B cell (primary cell): ENCODE measurements around the gene GSG1. TPM values are rescaled to one million over a fixed set of nuclear protein-coding genes. Genes with fewer than 3 reads are reported as not detected.

Source experiments
- ATAC-seq: fragments of 200-7000 bp; cut with Tn5 transposase; one replicate; pipeline ENCODE4 v1.10.0; 2021; ENCODE audit warnings: low read depth, mild to moderate bottlenecking, moderate number of reproducible peaks, moderate library complexity
- CTCF ChIA-PET: fragments of 350-600 bp; sonication (Branson Sonifier 250); formaldehyde crosslinking; loops from one replicate; lab custom pipeline; 2021; ENCODE audit warnings: antibody characterized with exemption, inconsistent platforms; lab: Charles Lee
- POLR2A ChIA-PET: fragments of 350-600 bp; sonication (Branson Sonifier 250); formaldehyde crosslinking; loops from one replicate; lab custom pipeline; 2021; ENCODE audit warnings: antibody characterized with exemption; lab: Charles Lee
- DNase-seq: peaks from one replicate; pipeline ENCODE4 v3.0.0; 2013
- H2AFZ ChIP-seq: 2 replicates; pipeline ENCODE4 v1.6.1; 2012; ENCODE audit warnings: mild to moderate bottlenecking, low read depth, low read length; ENCODE audit not compliant: insufficient read depth, poor library complexity, severe bottlenecking
- H3K27ac ChIP-seq, 2 donors: 1 replicate in 1 of 2; 2 replicates in 1 of 2; pipeline ENCODE4 v1.5.1; 2012 to 2013; ENCODE audit warnings: low read length in 2 of 2, mild to moderate bottlenecking in 2 of 2, moderate library complexity in 1 of 2
- H3K27me3 ChIP-seq, 4 experiments: fragments of 200-600 bp in 1 of 4; sonication (generic) in 1 of 4; replicated peaks in 1 of 4; 1 replicate in 2 of 4; 2 replicates in 2 of 4; pipeline versions ENCODE4 v1.6.1 to v1.7.0; 2013 to 2016; ENCODE audit warnings: low read length in 3 of 4, mild to moderate bottlenecking in 2 of 4, mixed read lengths in 1 of 4, moderate library complexity in 1 of 4; ENCODE audit not compliant: insufficient read depth in 4 of 4, control insufficient read depth in 3 of 4; ENCODE audit errors: control extremely low read depth in 1 of 4
- H3K36me3 ChIP-seq, 2 experiments: replicated peaks in 1 of 2; 1 replicate in 1 of 2; 2 replicates in 1 of 2; pipeline versions ENCODE4 v1.6.1 to v1.7.1; 2013; ENCODE audit warnings: low read length in 1 of 2; ENCODE audit not compliant: insufficient read depth in 2 of 2, control insufficient read depth in 1 of 2; ENCODE audit errors: control extremely low read depth in 1 of 2, extremely low read depth in 1 of 2
- H3K4me1 ChIP-seq, 2 donors: fragments of 200-600 bp in 1 of 2; sonication (generic) in 1 of 2; 1 replicate in 1 of 2; 2 replicates in 1 of 2; pipeline versions ENCODE4 v1.5.1 to v1.6.1; 2013 to 2017; ENCODE audit warnings: low read length in 2 of 2; ENCODE audit not compliant: control insufficient read depth in 2 of 2, insufficient read depth in 2 of 2
- H3K4me2 ChIP-seq: replicated peaks from 2 replicates; pipeline ENCODE3; 2012; ENCODE audit warnings: mild to moderate bottlenecking, low read depth, low read length; ENCODE audit not compliant: poor library complexity, severe bottlenecking
- H3K4me3 ChIP-seq, 5 experiments: fragments of 200-600 bp in 1 of 5; sonication (generic) in 1 of 5; 1 replicate in 3 of 5; 2 replicates in 2 of 5; pipeline versions ENCODE4 v1.5.1 to v1.7.0; 2011 to 2016; ENCODE audit warnings: low read length in 4 of 5, mild to moderate bottlenecking in 4 of 5, low read depth in 2 of 5, control low read depth in 1 of 5, moderate library complexity in 1 of 5; ENCODE audit not compliant: insufficient read depth in 1 of 5; ENCODE audit errors: control extremely low read depth in 1 of 5, extremely low read depth in 1 of 5
- H3K79me2 ChIP-seq: fragments of 200-600 bp; sonication (generic); one replicate; pipeline ENCODE4 v1.6.0; 2016; ENCODE audit warnings: low read length; ENCODE audit not compliant: control insufficient read depth, insufficient read depth
- H3K9ac ChIP-seq: fragments of 200-600 bp; sonication (generic); 2 replicates; pipeline ENCODE4 v1.6.1; 2017; ENCODE audit warnings: mild to moderate bottlenecking, low read length, moderate library complexity
- H3K9me3 ChIP-seq, 3 donors: one replicate each; pipeline versions ENCODE4 v1.6.1 to v1.7.1; 2013; ENCODE audit warnings: low read length in 2 of 3; ENCODE audit not compliant: control insufficient read depth in 2 of 3, insufficient read depth in 1 of 3; ENCODE audit errors: control extremely low read depth in 1 of 3
- H4K20me1 ChIP-seq: 2 replicates; pipeline ENCODE4 v1.6.0; 2012; ENCODE audit warnings: mild to moderate bottlenecking, low read length; ENCODE audit not compliant: insufficient read depth, control insufficient read depth, poor library complexity, severe bottlenecking
- H3K27ac Mint-ChIP-seq: one replicate; pipeline ENCODE4 v1.8.0; 2021; ENCODE audit warnings: mixed read lengths
- H3K27me3 Mint-ChIP-seq: one replicate; pipeline ENCODE4 v1.8.0; 2021; ENCODE audit warnings: mixed read lengths
- H3K4me1 Mint-ChIP-seq: one replicate; pipeline ENCODE4 v1.8.0; 2021; ENCODE audit warnings: mixed read lengths
- H3K4me3 Mint-ChIP-seq: one replicate; pipeline ENCODE4 v1.8.0; 2021; ENCODE audit warnings: mixed read lengths
- H3K9me3 Mint-ChIP-seq: one replicate; pipeline ENCODE4 v1.8.0; 2022; ENCODE audit warnings: mixed read lengths; ENCODE audit not compliant: insufficient read depth
- EZH2 ChIP-seq: IDR thresholded peaks from 2 replicates; pipeline ENCODE4 v1.6.1; 2012; ENCODE audit warnings: borderline replicate concordance, low read depth, mild to moderate bottlenecking, moderate library complexity, low read length; ENCODE audit not compliant: insufficient read depth, poor library complexity, severe bottlenecking
- WGBS: methylation state at CpG from one replicate; pipeline ENCODE4 v1.1.5; 2013; ENCODE audit warnings: missing lambda C conversion rate; ENCODE audit not compliant: insufficient coverage; 5-methylcytosine and 5-hydroxymethylcytosine counted together
- intact Hi-C: fragments of 100-400 bp; cut with micrococcal nuclease; formaldehyde crosslinking; loops from one replicate; pipeline ENCODE4 v1.10.0; 2022
- polyA plus RNA-seq: library from polyadenylated mRNA; depleted of rRNA; stranded (reverse); fragments of >200 nt; gene quantifications from 2 replicates; pipeline ENCODE4 v1.2.3, GENCODE V29; 2012
- total RNA-seq, 2 donors: library from RNA; stranded (reverse); fragments of 120-200 nt in 1 of 2; gene quantifications; 1 replicate in 1 of 2; 2 replicates in 1 of 2; pipeline versions ENCODE4 v1.2.3 to v1.2.4, GENCODE V29; 2013 to 2022
- TF ChIP-seq, protein P1 (sequence below): fragments of 200-600 bp; IDR thresholded peaks from one replicate; pipeline ENCODE4 v1.8.0; 2022; ENCODE audit warnings: antibody characterized with exemption, mild to moderate bottlenecking

Gene GSG1
- total and polyA plus RNA-seq, 2 donors (not counting 1 experiment from before 2014, with no cell fraction given) = not detected

DNA sequence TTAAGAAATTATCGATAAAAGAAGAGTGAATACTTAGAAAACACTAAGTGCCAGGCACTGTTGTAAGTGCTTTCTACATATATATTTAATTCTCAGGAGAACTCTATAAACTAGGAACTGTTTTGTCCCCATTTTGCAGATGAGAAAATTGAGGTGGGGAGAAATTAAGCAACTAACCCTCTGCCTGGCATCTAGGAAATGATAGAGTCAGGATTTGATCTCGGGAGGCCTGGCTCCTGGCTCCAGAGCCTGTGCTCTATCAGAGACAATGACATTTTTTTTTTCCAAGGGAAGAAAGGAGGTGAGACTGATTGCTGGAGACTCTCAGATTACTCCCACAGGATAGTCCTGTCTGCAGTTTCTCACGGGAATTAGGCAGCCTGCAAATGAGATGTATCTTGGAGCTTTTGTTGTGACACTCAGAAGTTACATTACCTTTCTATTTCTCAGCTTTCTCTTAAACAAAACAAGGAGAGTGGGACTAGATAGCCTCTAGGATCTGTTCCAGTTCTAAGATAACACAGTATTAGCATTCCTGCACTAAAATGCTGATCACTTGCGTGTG is 60.7 kb downstream of the GSG1 start:
- no peaks in the 10 kb centered on the region for H3K27me3 ChIP-seq
- no peaks in the 10 kb centered on the region for H4K20me1 ChIP-seq
- POLR2A ChIA-PET = no interaction called here
- no peaks in the 10 kb centered on the region for H3K36me3 ChIP-seq
- Mint-ChIP-seq H3K27me3 (no peaks in the 10 kb centered on the region), H3K4me1 (peaks cover 29% of the 10 kb centered on the region), H3K4me3 (no peak overlapping the region), H3K27ac (no peak overlapping the region), H3K9me3 (no peaks in the 10 kb centered on the region)
- no peak overlapping the region for H2AFZ ChIP-seq
- no peak overlapping the region for H3K9ac ChIP-seq
- H3K79me2 ChIP-seq = peaks cover 9% of the 10 kb centered on the region
- H3K4me3 ChIP-seq = no peak overlapping the region
- peaks cover 24 to 26% of the 10 kb centered on the region in 2 donors for H3K4me1 ChIP-seq
- DNase-seq (no peak), ATAC-seq (no peak)
- 100% methylated on average over 1 of the region's 4 CpGs for WGBS
- no peaks in the 10 kb centered on the region for H3K9me3 ChIP-seq
- CTCF ChIA-PET = interaction anchor here (1.3 to 3.4 kb wide), 4 partner anchors 13 to 255 kb away, joined by 4 to 34 read pairs (median 6); no protein-coding TSS in a partner anchor
- H3K4me2 ChIP-seq = no peak overlapping the region
- TF ChIP-seq, protein P1, sequence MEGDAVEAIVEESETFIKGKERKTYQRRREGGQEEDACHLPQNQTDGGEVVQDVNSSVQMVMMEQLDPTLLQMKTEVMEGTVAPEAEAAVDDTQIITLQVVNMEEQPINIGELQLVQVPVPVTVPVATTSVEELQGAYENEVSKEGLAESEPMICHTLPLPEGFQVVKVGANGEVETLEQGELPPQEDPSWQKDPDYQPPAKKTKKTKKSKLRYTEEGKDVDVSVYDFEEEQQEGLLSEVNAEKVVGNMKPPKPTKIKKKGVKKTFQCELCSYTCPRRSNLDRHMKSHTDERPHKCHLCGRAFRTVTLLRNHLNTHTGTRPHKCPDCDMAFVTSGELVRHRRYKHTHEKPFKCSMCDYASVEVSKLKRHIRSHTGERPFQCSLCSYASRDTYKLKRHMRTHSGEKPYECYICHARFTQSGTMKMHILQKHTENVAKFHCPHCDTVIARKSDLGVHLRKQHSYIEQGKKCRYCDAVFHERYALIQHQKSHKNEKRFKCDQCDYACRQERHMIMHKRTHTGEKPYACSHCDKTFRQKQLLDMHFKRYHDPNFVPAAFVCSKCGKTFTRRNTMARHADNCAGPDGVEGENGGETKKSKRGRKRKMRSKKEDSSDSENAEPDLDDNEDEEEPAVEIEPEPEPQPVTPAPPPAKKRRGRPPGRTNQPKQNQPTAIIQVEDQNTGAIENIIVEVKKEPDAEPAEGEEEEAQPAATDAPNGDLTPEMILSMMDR = no peak
- TF ChIP-seq EZH2 = no peak
- no peak overlapping the region for H3K27ac ChIP-seq
- intact Hi-C loops = no loop called here

DNA sequence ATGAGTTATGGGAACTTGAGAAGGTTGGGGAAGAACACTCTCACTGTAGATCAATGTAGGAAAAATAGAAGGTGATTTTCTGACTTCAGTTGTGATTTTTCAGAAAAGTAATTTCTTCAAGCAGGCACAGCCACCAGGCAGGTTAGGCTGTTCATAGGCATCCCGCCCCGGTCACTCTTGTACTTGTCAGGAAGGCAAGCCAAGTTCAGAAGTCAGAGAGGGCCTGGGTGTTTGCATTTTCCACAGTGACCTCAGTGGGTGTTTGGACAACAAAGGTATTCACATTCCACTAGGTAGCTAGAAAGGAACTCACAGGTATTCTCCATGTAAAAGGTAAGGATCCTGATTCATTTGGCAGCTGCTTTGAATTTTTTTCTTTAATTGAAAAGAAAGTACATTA is 62.2 kb downstream of the GSG1 start:
- ATAC-seq = no peak
- Histone ChIP-seq H3K4me3 (no peak overlapping the region), H3K9ac (no peak overlapping the region), H3K36me3 (no peaks in the 10 kb centered on the region), H3K4me2 (no peak overlapping the region), H4K20me1 (no peaks in the 10 kb centered on the region), H3K27ac (no peak overlapping the region), H3K27me3 (no peaks in the 10 kb centered on the region), H3K79me2 (peaks cover 9% of the 10 kb centered on the region), H3K4me1 (peaks cover 24 to 26% of the 10 kb centered on the region in 2 donors), H3K9me3 (no peaks in the 10 kb centered on the region), H2AFZ (no peak overlapping the region)
- no peak for TF ChIP-seq EZH2
- TF ChIP-seq, protein P1 = no peak
- ChIA-PET POLR2A (no interaction called here), CTCF (no interaction called here)
- DNase-seq = no peak
- 92% methylated on average over 2 of the region's 2 CpGs for WGBS
- Mint-ChIP-seq H3K4me1 (peaks cover 29% of the 10 kb centered on the region), H3K27me3 (peaks cover under 1% of the 10 kb centered on the region), H3K27ac (no peak overlapping the region), H3K9me3 (no peaks in the 10 kb centered on the region), H3K4me3 (no peak overlapping the region)
- intact Hi-C loops = no loop called here
